Activated CD8-positive, alpha-beta T cell treated with anti-CD3 and anti-CD28 coated beads for 36 hours (primary cell): ENCODE results near the gene PCSK5. TPM values are rescaled to one million over a fixed set of nuclear protein-coding genes. Genes with fewer than 3 reads are reported as not detected.

Source experiments
- ATAC-seq: fragments of 200-7000 bp; cut with Tn5 transposase; one replicate; pipeline ENCODE4 v1.10.0; 2021; ENCODE audit warnings: mild to moderate bottlenecking, moderate library complexity
- CTCF ChIA-PET: fragments of 350-600 bp; sonication (Branson Sonifier 250); formaldehyde crosslinking; loops from one replicate; lab custom pipeline; 2021; ENCODE audit warnings: antibody characterized with exemption; lab: Charles Lee
- POLR2A ChIA-PET: fragments of 350-600 bp; sonication (Branson Sonifier 250); formaldehyde crosslinking; loops from one replicate; lab custom pipeline; 2021; ENCODE audit warnings: antibody characterized with exemption; lab: Charles Lee
- DNase-seq: peaks from one replicate; pipeline ENCODE4 v3.0.0-alpha.2; 2020
- H3K27ac Mint-ChIP-seq: one replicate; pipeline ENCODE4 v1.8.0; 2021; ENCODE audit warnings: mild to moderate bottlenecking, mixed read lengths
- H3K27me3 Mint-ChIP-seq: one replicate; pipeline ENCODE4 v1.8.0; 2021; ENCODE audit warnings: mixed read lengths
- H3K36me3 Mint-ChIP-seq: one replicate; pipeline ENCODE4 v1.8.0; 2021; ENCODE audit warnings: low read depth, mixed read lengths
- H3K4me1 Mint-ChIP-seq: one replicate; pipeline ENCODE4 v1.8.0; 2021; ENCODE audit warnings: low read depth, mixed read lengths
- H3K4me3 Mint-ChIP-seq: one replicate; pipeline ENCODE4 v1.8.0; 2021; ENCODE audit warnings: mild to moderate bottlenecking, moderate library complexity, mixed read lengths
- H3K9me3 Mint-ChIP-seq: one replicate; pipeline ENCODE4 v1.8.0; 2021; ENCODE audit warnings: mixed read lengths
- intact Hi-C: fragments of 100-400 bp; cut with micrococcal nuclease; formaldehyde crosslinking; loops from one replicate; pipeline ENCODE4 v1.10.0; 2022
- total RNA-seq, 2 experiments: library from RNA; stranded (reverse); gene quantifications; one replicate each; pipeline ENCODE4 v1.2.3, GENCODE V29; 2021
- TF ChIP-seq, protein P1 (sequence below): fragments of 200-600 bp; IDR thresholded peaks from one replicate; pipeline ENCODE4 v1.8.0; 2022; ENCODE audit warnings: antibody characterized with exemption, mild to moderate bottlenecking

PCSK5 gene
- total RNA-seq, 2 experiments from 2014 or later = 4.7 to 5.2 TPM

DNA sequence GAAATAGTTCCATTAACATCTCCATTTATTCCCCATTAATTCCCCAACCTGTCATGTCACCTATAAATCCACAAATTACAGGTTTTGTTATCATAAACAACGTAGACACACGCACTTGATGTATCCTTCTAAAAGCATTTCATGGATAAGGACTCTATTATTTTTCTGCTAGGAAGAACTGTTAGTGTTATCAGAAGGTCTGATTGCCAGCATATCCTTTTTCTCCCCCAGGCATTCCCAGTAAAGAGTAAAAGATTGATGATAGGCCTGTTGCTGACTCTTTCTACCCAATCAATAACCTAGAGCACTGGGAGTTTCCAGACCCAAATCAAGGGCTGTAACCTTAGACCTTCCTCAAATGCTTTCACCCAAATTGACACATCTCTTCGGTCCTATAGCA, 442.9 kb downstream of the PCSK5 start:
- Mint-ChIP-seq H3K27me3 (peaks cover 15% of the 10 kb centered on the region), H3K4me1 (no peaks in the 10 kb centered on the region), H3K36me3 (no peaks in the 10 kb centered on the region), H3K9me3 (no peaks in the 10 kb centered on the region), H3K27ac (no peak overlapping the region), H3K4me3 (no peak overlapping the region)
- TF ChIP-seq, protein P1, sequence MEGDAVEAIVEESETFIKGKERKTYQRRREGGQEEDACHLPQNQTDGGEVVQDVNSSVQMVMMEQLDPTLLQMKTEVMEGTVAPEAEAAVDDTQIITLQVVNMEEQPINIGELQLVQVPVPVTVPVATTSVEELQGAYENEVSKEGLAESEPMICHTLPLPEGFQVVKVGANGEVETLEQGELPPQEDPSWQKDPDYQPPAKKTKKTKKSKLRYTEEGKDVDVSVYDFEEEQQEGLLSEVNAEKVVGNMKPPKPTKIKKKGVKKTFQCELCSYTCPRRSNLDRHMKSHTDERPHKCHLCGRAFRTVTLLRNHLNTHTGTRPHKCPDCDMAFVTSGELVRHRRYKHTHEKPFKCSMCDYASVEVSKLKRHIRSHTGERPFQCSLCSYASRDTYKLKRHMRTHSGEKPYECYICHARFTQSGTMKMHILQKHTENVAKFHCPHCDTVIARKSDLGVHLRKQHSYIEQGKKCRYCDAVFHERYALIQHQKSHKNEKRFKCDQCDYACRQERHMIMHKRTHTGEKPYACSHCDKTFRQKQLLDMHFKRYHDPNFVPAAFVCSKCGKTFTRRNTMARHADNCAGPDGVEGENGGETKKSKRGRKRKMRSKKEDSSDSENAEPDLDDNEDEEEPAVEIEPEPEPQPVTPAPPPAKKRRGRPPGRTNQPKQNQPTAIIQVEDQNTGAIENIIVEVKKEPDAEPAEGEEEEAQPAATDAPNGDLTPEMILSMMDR = no peak
- intact Hi-C loops = no loop called here
- ATAC-seq (no peak), DNase-seq (no peak)
- POLR2A ChIA-PET = no interaction called here
- CTCF ChIA-PET = no interaction called here

DNA sequence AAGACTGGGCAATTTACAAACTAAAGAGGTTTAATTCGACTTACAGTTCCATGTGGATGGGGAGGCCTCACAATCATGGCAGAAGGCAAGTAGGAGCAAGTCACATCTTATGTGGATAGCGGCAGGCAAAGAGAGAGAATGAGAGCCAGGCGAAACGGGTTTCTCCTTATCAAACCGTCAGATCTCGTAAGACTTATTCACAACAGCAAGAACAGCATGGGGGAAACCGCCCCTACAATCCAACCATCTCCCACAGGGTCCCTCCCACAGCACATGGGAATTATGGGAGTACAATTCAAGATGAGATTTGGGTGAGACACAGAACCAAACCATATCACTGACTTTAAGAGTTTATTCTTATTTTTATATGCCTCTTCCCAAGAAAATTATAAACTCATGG, 443.5 kb downstream of the PCSK5 start:
- no peak overlapping the region for H3K4me3 Mint-ChIP-seq
- ChIA-PET CTCF (no interaction called here), POLR2A (no interaction called here)
- no peaks in the 10 kb centered on the region for H3K4me1 Mint-ChIP-seq
- no peaks in the 10 kb centered on the region for H3K9me3 Mint-ChIP-seq
- TF ChIP-seq, protein P1 = no peak
- peaks cover 20% of the 10 kb centered on the region for H3K27me3 Mint-ChIP-seq
- intact Hi-C loops = no loop called here
- no peak overlapping the region for H3K27ac Mint-ChIP-seq
- no peaks in the 10 kb centered on the region for H3K36me3 Mint-ChIP-seq
- ATAC-seq (no peak), DNase-seq (no peak)

GRCh38 chr9:76336027-76336426, 445.6 kb downstream of the PCSK5 start:
- ChIA-PET CTCF (interaction anchor here (1.2 kb wide), 1 partner anchor 17 kb away, joined by 3 read pairs; no protein-coding TSS in a partner anchor), POLR2A (interaction anchor here (0.8 kb wide), 1 partner anchor 9 kb away, joined by 3 read pairs; no protein-coding TSS in a partner anchor)
- Mint-ChIP-seq H3K4me3 (no peak overlapping the region), H3K9me3 (no peaks in the 10 kb centered on the region), H3K36me3 (no peaks in the 10 kb centered on the region), H3K27me3 (peaks cover 18% of the 10 kb centered on the region), H3K4me1 (no peaks in the 10 kb centered on the region), H3K27ac (no peak overlapping the region)
- TF ChIP-seq, protein P1 = no peak
- no peak for DNase-seq
- intact Hi-C loops = no loop called here
- ATAC-seq = no peak

DNA sequence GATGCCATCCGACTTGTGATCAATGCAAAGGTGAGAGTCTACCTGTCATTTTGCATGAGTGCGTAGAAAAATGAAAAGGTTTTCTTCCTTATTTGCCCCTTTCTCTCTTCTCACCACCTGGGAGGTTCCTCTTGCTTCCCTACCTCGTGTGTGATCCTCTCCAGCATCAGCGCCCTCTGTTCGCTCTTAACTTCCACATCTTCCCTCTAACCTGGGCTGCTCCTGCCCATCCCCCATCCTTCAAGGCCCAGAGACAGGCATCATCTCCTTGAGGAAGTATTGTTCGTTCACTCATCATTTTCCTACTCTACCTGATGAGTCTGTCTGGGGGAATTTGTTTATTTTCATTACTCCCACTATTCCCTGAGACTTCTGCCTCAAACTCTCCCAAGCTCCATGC, 447.9 kb downstream of the PCSK5 start:
- ChIA-PET POLR2A (no interaction called here), CTCF (no interaction called here)
- ATAC-seq (no peak), DNase-seq (no peak)
- Mint-ChIP-seq H3K4me1 (no peaks in the 10 kb centered on the region), H3K36me3 (no peaks in the 10 kb centered on the region), H3K27me3 (peaks cover 19% of the 10 kb centered on the region), H3K9me3 (no peaks in the 10 kb centered on the region), H3K27ac (no peak overlapping the region), H3K4me3 (no peak overlapping the region)
- TF ChIP-seq, protein P1 = no peak
- intact Hi-C loops = no loop called here

- no peak for DNase-seq
- peaks cover 15% of the 10 kb centered on the region for H3K27me3 Mint-ChIP-seq
- intact Hi-C loops = no loop called here
These were observed 451.1 kb downstream of the PCSK5 start for GRCh38 chr9:76341616-76342015.

More at GRCh38 chr9:76341616-76342015, 451.1 kb downstream of the PCSK5 start:
- TF ChIP-seq, protein P1 = no peak
- Mint-ChIP-seq H3K4me3 (no peak overlapping the region), H3K9me3 (no peaks in the 10 kb centered on the region), H3K27ac (no peak overlapping the region), H3K36me3 (no peaks in the 10 kb centered on the region), H3K4me1 (no peaks in the 10 kb centered on the region)
- ChIA-PET CTCF (no interaction called here), POLR2A (no interaction called here)
- no peak for ATAC-seq
